Measurements from ENCODE around the gene SUN1. TPM values are rescaled to one million over a fixed set of nuclear protein-coding genes. Genes with fewer than 3 reads are reported as not detected.
A peak's percentile ranks its signal among the peaks of the same experiment; 100 is the strongest.

The SUN1 gene
- total and polyA plus RNA-seq, 4 donors, result 24.8 to 162 (median 40.1) TPM

GRCh38 chr7:888081-889024 lies 56.1 kb downstream of the SUN1 start:
- TF ChIP-seq SP1 (IDR thresholded peaks at IDR 0.05), result peak; percentile 43
- TF ChIP-seq EGR1 (IDR thresholded peaks at IDR 0.05; ENCODE audit: low read depth in 2 of 2), result peak in 1 of 2 donors; percentile 66
- TF ChIP-seq FOXA2 (IDR thresholded peaks at IDR 0.05), result peak; percentile 55
- no peak for TF ChIP-seq ZBTB33 (IDR thresholded peaks at IDR 0.05)
- TF ChIP-seq RXRA (IDR thresholded peaks at IDR 0.05), result peak; percentile 51 to 89
- peak in 1 of 2 donors; percentile 19 for TF ChIP-seq GABPA (IDR thresholded peaks at IDR 0.05 in 1 of 2, conservative IDR thresholded peaks at IDR 0.05 in 1 of 2)
- TF ChIP-seq HNF4A (conservative IDR thresholded peaks at IDR 0.05), result peak; percentile 50 to 84
- no peak for TF ChIP-seq RAD21 (IDR thresholded peaks at IDR 0.05)
- Histone ChIP-seq H3K4me1 (ENCODE audit: control insufficient read depth in 4 of 4, insufficient read depth in 4 of 4, low read length in 3 of 4) (peaks cover 31 to 58% (median 49%) of the 10 kb centered on the region in 4 donors), H3K27me3 (ENCODE audit: control insufficient read depth in 4 of 4, insufficient read depth in 4 of 4, low read length in 3 of 4) (no peaks in the 10 kb centered on the region), H3K27ac (ENCODE audit: low read depth in 1 of 2, low read length in 2 of 2) (peak overlapping the region; percentile 84 to 88), H3K9ac (ENCODE audit: low read depth in 1 of 2, low read length in 2 of 2) (no peak overlapping the region), H3K4me3 (ENCODE audit: low read depth in 1 of 3, low read length in 3 of 3) (no peak overlapping the region), H3K9me3 (ENCODE audit: control insufficient read depth in 4 of 4, low read length in 3 of 4) (no peaks in the 10 kb centered on the region), H3K36me3 (ENCODE audit: control insufficient read depth in 4 of 4, insufficient read depth in 3 of 4, low read depth in 1 of 4, low read length in 3 of 4) (peaks cover 13 to 27% (median 22%) of the 10 kb centered on the region in 4 donors)
- 59% methylated on average over 43 of the region's 43 CpGs for WGBS
- DNase-seq (ENCODE audit: low spot score), result no peak

GRCh38 chr7:889025-889390 lies 56.7 kb downstream of the SUN1 start:
- Histone ChIP-seq H3K9ac (ENCODE audit: low read depth in 1 of 2, low read length in 2 of 2) (no peak overlapping the region), H3K9me3 (ENCODE audit: control insufficient read depth in 4 of 4, low read length in 3 of 4) (no peaks in the 10 kb centered on the region), H3K36me3 (ENCODE audit: control insufficient read depth in 4 of 4, insufficient read depth in 3 of 4, low read depth in 1 of 4, low read length in 3 of 4) (peaks cover 14 to 33% (median 25%) of the 10 kb centered on the region in 4 donors), H3K4me3 (ENCODE audit: low read depth in 1 of 3, low read length in 3 of 3) (no peak overlapping the region), H3K4me1 (ENCODE audit: control insufficient read depth in 4 of 4, insufficient read depth in 4 of 4, low read length in 3 of 4) (peaks cover 25 to 52% (median 42%) of the 10 kb centered on the region in 4 donors), H3K27ac (ENCODE audit: low read depth in 1 of 2, low read length in 2 of 2) (peak overlapping the region; percentile 84 to 88), H3K27me3 (ENCODE audit: control insufficient read depth in 4 of 4, insufficient read depth in 4 of 4, low read length in 3 of 4) (no peaks in the 10 kb centered on the region)
- no peak for DNase-seq (ENCODE audit: low spot score)
- TF ChIP-seq GABPA (IDR thresholded peaks at IDR 0.05 in 1 of 2, conservative IDR thresholded peaks at IDR 0.05 in 1 of 2) (no peak), RXRA (IDR thresholded peaks at IDR 0.05) (no peak), ATF3 (IDR thresholded peaks at IDR 0.05) (no peak)
- WGBS, result 92% methylated on average over 15 of the region's 15 CpGs

- DNase-seq (ENCODE audit: low spot score), result no peak
These were observed 57.1 kb downstream of the SUN1 start for GRCh38 chr7:889391-889790.

More at GRCh38 chr7:889391-889790, 57.1 kb downstream of the SUN1 start:
- Histone ChIP-seq H3K9ac (ENCODE audit: low read depth in 1 of 2, low read length in 2 of 2) (no peak overlapping the region), H3K27me3 (ENCODE audit: control insufficient read depth in 4 of 4, insufficient read depth in 4 of 4, low read length in 3 of 4) (no peaks in the 10 kb centered on the region), H3K27ac (ENCODE audit: low read depth in 1 of 2, low read length in 2 of 2) (peak overlapping the region; percentile 84 to 88), H3K4me3 (ENCODE audit: low read depth in 1 of 3, low read length in 3 of 3) (no peak overlapping the region), H3K4me1 (ENCODE audit: control insufficient read depth in 4 of 4, insufficient read depth in 4 of 4, low read length in 3 of 4) (peaks cover 22 to 48% (median 39%) of the 10 kb centered on the region in 4 donors), H3K36me3 (ENCODE audit: control insufficient read depth in 4 of 4, insufficient read depth in 3 of 4, low read depth in 1 of 4, low read length in 3 of 4) (peaks cover 17 to 37% (median 25%) of the 10 kb centered on the region in 4 donors), H3K9me3 (ENCODE audit: control insufficient read depth in 4 of 4, low read length in 3 of 4) (no peaks in the 10 kb centered on the region)
- no peak for TF ChIP-seq RXRA (IDR thresholded peaks at IDR 0.05)
- no peak for TF ChIP-seq TAF1 (conservative IDR thresholded peaks at IDR 0.05)
- TF ChIP-seq NR2F2 (IDR thresholded peaks at IDR 0.05), result no peak
- no peak for TF ChIP-seq EGR1 (IDR thresholded peaks at IDR 0.05; ENCODE audit: low read depth in 2 of 2)
- TF ChIP-seq JUND (IDR thresholded peaks at IDR 0.05), result no peak
- no peak for TF ChIP-seq HNF4G (IDR thresholded peaks at IDR 0.05)
- no peak for TF ChIP-seq MAX (IDR thresholded peaks at IDR 0.05)
- no peak for TF ChIP-seq RAD21 (IDR thresholded peaks at IDR 0.05)
- no peak for TF ChIP-seq REST (IDR thresholded peaks at IDR 0.05)
- TF ChIP-seq FOXA2 (IDR thresholded peaks at IDR 0.05), result no peak
- no peak for TF ChIP-seq ZBTB33 (IDR thresholded peaks at IDR 0.05)
- TF ChIP-seq FOXA1 (IDR thresholded peaks at IDR 0.05), result no peak
- TF ChIP-seq YY1 (IDR thresholded peaks at IDR 0.05), result no peak
- TF ChIP-seq HNF4A (conservative IDR thresholded peaks at IDR 0.05), result no peak
- 99% methylated on average over 18 of the region's 18 CpGs for WGBS
